H9 (cell line): ENCODE data around the gene INSIG1. TPM values are rescaled to one million over a fixed set of nuclear protein-coding genes. Genes with fewer than 3 reads are reported as not detected.

ENCODE experiments used
- DNase-seq: peaks from one replicate; pipeline ENCODE4 v3.0.0-alpha.2; 2017
- H2AFZ ChIP-seq: one replicate; pipeline ENCODE4 v1.6.1; 2013; ENCODE audit warnings: mild to moderate bottlenecking, low read length, control low read depth, moderate library complexity
- H2AK5ac ChIP-seq: 2 replicates; pipeline ENCODE4 v1.6.1; 2013; ENCODE audit warnings: low read length, control low read depth, mixed read lengths; ENCODE audit not compliant: insufficient read length
- H2BK120ac ChIP-seq: one replicate; pipeline ENCODE4 v1.6.1; 2013; ENCODE audit warnings: low read depth, mild to moderate bottlenecking, low read length, control low read depth, inconsistent platforms; ENCODE audit not compliant: poor library complexity, severe bottlenecking
- H2BK12ac ChIP-seq: 2 replicates; pipeline ENCODE4 v1.6.1; 2013; ENCODE audit warnings: low read length, control low read depth, mixed read lengths, low read depth; ENCODE audit not compliant: insufficient read length
- H2BK15ac ChIP-seq: 2 replicates; pipeline ENCODE4 v1.6.1; 2013; ENCODE audit warnings: low read depth, low read length, control low read depth
- H2BK20ac ChIP-seq: one replicate; pipeline ENCODE4 v1.6.1; 2013; ENCODE audit warnings: low read depth, mild to moderate bottlenecking, low read length, control low read depth, inconsistent platforms; ENCODE audit not compliant: poor library complexity, severe bottlenecking
- H2BK5ac ChIP-seq: 2 replicates; pipeline ENCODE4 v1.6.1; 2013; ENCODE audit warnings: low read length, control low read depth, mixed read lengths; ENCODE audit not compliant: insufficient read length
- H3K14ac ChIP-seq: 2 replicates; pipeline ENCODE4 v1.6.1; 2013; ENCODE audit warnings: low read length, control low read depth; ENCODE audit not compliant: insufficient read depth
- H3K18ac ChIP-seq: 2 replicates; pipeline ENCODE4 v1.6.1; 2013; ENCODE audit warnings: low read depth, mild to moderate bottlenecking, mixed read lengths, low read length, control low read depth; ENCODE audit not compliant: insufficient read length
- H3K23ac ChIP-seq: 2 replicates; pipeline ENCODE4 v1.6.1; 2013; ENCODE audit warnings: low read length, control low read depth, mixed read lengths, low read depth; ENCODE audit not compliant: insufficient read length
- H3K23me2 ChIP-seq: 2 replicates; pipeline ENCODE4 v1.6.1; 2013; ENCODE audit warnings: low read depth, mild to moderate bottlenecking, mixed read lengths, low read length, control low read depth; ENCODE audit not compliant: insufficient read length, poor library complexity, severe bottlenecking
- H3K27ac ChIP-seq: 2 replicates; pipeline ENCODE4 v1.5.1; 2013; ENCODE audit warnings: low read length, control low read depth, mixed read lengths, low read depth; ENCODE audit not compliant: insufficient read length
- H3K27me3 ChIP-seq: 2 replicates; pipeline ENCODE4 v1.6.1; 2013; ENCODE audit warnings: low read length, control low read depth, inconsistent platforms; ENCODE audit not compliant: insufficient read depth
- H3K4ac ChIP-seq: 2 replicates; pipeline ENCODE4 v1.6.1; 2013; ENCODE audit warnings: low read depth, mild to moderate bottlenecking, control low read depth, inconsistent platforms, low read length, moderate library complexity
- H3K4me1 ChIP-seq: 2 replicates; pipeline ENCODE4 v1.6.1; 2013; ENCODE audit warnings: low read length, control low read depth, inconsistent platforms; ENCODE audit not compliant: insufficient read depth
- H3K4me2 ChIP-seq: 2 replicates; pipeline ENCODE4 v1.6.1; 2013; ENCODE audit warnings: low read length, control low read depth, mixed read lengths; ENCODE audit not compliant: insufficient read length, insufficient read depth
- H3K56ac ChIP-seq: 2 replicates; pipeline ENCODE4 v1.6.1; 2013; ENCODE audit warnings: low read depth, mild to moderate bottlenecking, mixed read lengths, low read length, control low read depth; ENCODE audit not compliant: insufficient read length
- H3K79me1 ChIP-seq: 2 replicates; pipeline ENCODE4 v1.6.1; 2013; ENCODE audit warnings: low read depth, mild to moderate bottlenecking, moderate library complexity, low read length, control low read depth, inconsistent platforms; ENCODE audit not compliant: insufficient read depth, poor library complexity, severe bottlenecking
- H3K79me2 ChIP-seq: 2 replicates; pipeline ENCODE4 v1.6.1; 2013; ENCODE audit warnings: low read length, control low read depth, inconsistent platforms; ENCODE audit not compliant: insufficient read depth
- H3K9ac ChIP-seq: 2 replicates; pipeline ENCODE4 v1.6.1; 2013; ENCODE audit warnings: low read length, control low read depth, mixed read lengths; ENCODE audit not compliant: insufficient read length; ENCODE audit errors: extremely low read depth
- H3K9me3 ChIP-seq: one replicate; pipeline ENCODE4 v1.6.1; 2013; ENCODE audit warnings: low read depth, low read length, inconsistent platforms; ENCODE audit not compliant: control insufficient read depth
- H3T11ph ChIP-seq: one replicate; pipeline ENCODE4 v1.6.1; 2013; ENCODE audit warnings: mild to moderate bottlenecking, low read length, control low read depth, inconsistent platforms
- H4K20me1 ChIP-seq: one replicate; pipeline ENCODE4 v1.6.1; 2013; ENCODE audit not compliant: control insufficient read depth, insufficient read length, insufficient read depth
- H4K5ac ChIP-seq: 2 replicates; pipeline ENCODE4 v1.6.1; 2013; ENCODE audit warnings: low read depth, mild to moderate bottlenecking, mixed read lengths, low read length, control low read depth; ENCODE audit not compliant: insufficient read length
- H4K8ac ChIP-seq: replicated peaks from 2 replicates; pipeline ENCODE4 v1.6.1; 2013; ENCODE audit warnings: low read length, control low read depth, mixed read lengths, low read depth; ENCODE audit not compliant: insufficient read length
- H4K91ac ChIP-seq: 2 replicates; pipeline ENCODE4 v1.6.1; 2013; ENCODE audit warnings: low read depth, mild to moderate bottlenecking, moderate library complexity, mixed read lengths, low read length, control low read depth; ENCODE audit not compliant: insufficient read length
- H3K27ac Mint-ChIP-seq, 3 experiments: 2 replicates in 2 of 3; 3 replicates in 1 of 3; pipeline ENCODE4 v1.8.0; 2020 to 2021; ENCODE audit warnings: mixed read lengths in 3 of 3, mild to moderate bottlenecking in 1 of 3, moderate library complexity in 1 of 3
- H3K27me3 Mint-ChIP-seq: 2 replicates; pipeline ENCODE4 v1.8.0; 2021; ENCODE audit warnings: low read depth, mild to moderate bottlenecking, moderate library complexity, mixed read lengths
- H3K36me3 Mint-ChIP-seq, 3 experiments: 2 replicates in 2 of 3; 3 replicates in 1 of 3; pipeline ENCODE4 v1.8.0; 2020 to 2021; ENCODE audit warnings: low read depth in 3 of 3, mixed read lengths in 3 of 3; ENCODE audit not compliant: insufficient read depth in 1 of 3
- H3K4me1 Mint-ChIP-seq, 2 experiments: 2 replicates each; pipeline ENCODE4 v1.8.0; 2020; ENCODE audit warnings: mixed read lengths in 2 of 2
- H3K4me3 Mint-ChIP-seq, 2 experiments: 2 replicates in 1 of 2; 3 replicates in 1 of 2; pipeline ENCODE4 v1.8.0; 2020 to 2021; ENCODE audit warnings: mild to moderate bottlenecking in 2 of 2, mixed read lengths in 2 of 2, moderate library complexity in 1 of 2
- H3K9me3 Mint-ChIP-seq, 2 experiments: 2 replicates in 1 of 2; 3 replicates in 1 of 2; pipeline ENCODE4 v1.8.0; 2020; ENCODE audit warnings: mild to moderate bottlenecking in 2 of 2, mixed read lengths in 2 of 2, moderate library complexity in 1 of 2
- WGBS: extraction: QIAGEN DNeasy Blood & Tissue Kit; methylation state at CpG from one replicate; pipeline ENCODE4 v1.1.7; 2013; ENCODE audit warnings: missing lambda C conversion rate, low lambda C conversion rate, mixed read lengths; ENCODE audit not compliant: insufficient read length; ENCODE audit errors: extremely low coverage; 5-methylcytosine and 5-hydroxymethylcytosine counted together
- total RNA-seq: library from RNA; stranded (reverse); gene quantifications from 2 replicates; pipeline ENCODE4 v1.2.1, GENCODE V29; 2021
- TF ChIP-seq, protein P1 (sequence below): fragments of 200-600 bp; sonication (generic); conservative IDR thresholded peaks from 3 replicates; pipeline ENCODE4 v1.8.0; 2021; ENCODE audit warnings: antibody characterized with exemption, mild to moderate bottlenecking

Gene INSIG1
- total RNA-seq, 1 experiment from 2014 or later, result 23.3 TPM

DNA sequence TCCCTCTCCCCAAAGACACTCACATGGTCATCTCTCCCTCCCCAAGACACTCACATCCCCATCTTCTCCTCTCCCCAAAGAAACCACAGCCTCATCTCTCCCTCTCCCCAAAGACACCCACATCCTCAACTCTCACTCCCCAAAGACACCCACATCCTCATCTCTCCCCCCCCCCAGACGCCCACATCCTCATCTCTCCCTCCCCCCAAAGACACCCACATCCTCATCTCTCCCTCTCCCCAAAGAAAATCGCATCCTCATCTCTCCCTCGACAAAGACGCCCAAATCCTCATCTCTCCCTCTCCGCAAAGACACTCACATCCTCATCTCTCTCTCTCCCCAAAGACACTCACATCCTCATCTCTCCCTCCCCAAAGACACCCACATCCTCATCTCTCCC is 31.5 kb downstream of the INSIG1 start:
- no peak for DNase-seq
- no peaks in the 10 kb centered on the region for H3K27me3 ChIP-seq
- H2BK15ac ChIP-seq, result no peak overlapping the region
- no peak overlapping the region for H3K9ac ChIP-seq
- H3K4ac ChIP-seq, result no peak overlapping the region
- no peak overlapping the region for H4K5ac ChIP-seq
- H2BK120ac ChIP-seq, result no peak overlapping the region
- no peaks in the 10 kb centered on the region for H4K20me1 ChIP-seq
- no peaks in the 10 kb centered on the region for H3K4me1 ChIP-seq
- Mint-ChIP-seq H3K9me3 (no peaks in the 10 kb centered on the region; a peak in 1 of 5 replicates), H3K4me3 (no peak overlapping the region), H3K27me3 (peaks cover 22% of the 10 kb centered on the region), H3K27ac (no peak overlapping the region), H3K36me3 (peaks cover 0 to 2% (median 0%) of the 10 kb centered on the region in 3 experiments; a peak in 3 of 7 replicates), H3K4me1 (no peaks in the 10 kb centered on the region)
- H3K4me2 ChIP-seq, result no peak overlapping the region
- no peaks in the 10 kb centered on the region for H3K23me2 ChIP-seq
- no peak overlapping the region for H4K8ac ChIP-seq
- no CpG with 5 or more reads among the region's 5 CpGs for WGBS
- H3K18ac ChIP-seq, result no peak overlapping the region
- H3K79me1 ChIP-seq, result no peaks in the 10 kb centered on the region
- no peak overlapping the region for H2AFZ ChIP-seq
- H3K14ac ChIP-seq, result no peak overlapping the region
- no peak overlapping the region for H2BK20ac ChIP-seq
- no peaks in the 10 kb centered on the region for H3K9me3 ChIP-seq
- H3K79me2 ChIP-seq, result no peaks in the 10 kb centered on the region
- no peak overlapping the region for H3K23ac ChIP-seq
- H2AK5ac ChIP-seq, result no peak overlapping the region
- H2BK5ac ChIP-seq, result no peak overlapping the region
- TF ChIP-seq, protein P1, sequence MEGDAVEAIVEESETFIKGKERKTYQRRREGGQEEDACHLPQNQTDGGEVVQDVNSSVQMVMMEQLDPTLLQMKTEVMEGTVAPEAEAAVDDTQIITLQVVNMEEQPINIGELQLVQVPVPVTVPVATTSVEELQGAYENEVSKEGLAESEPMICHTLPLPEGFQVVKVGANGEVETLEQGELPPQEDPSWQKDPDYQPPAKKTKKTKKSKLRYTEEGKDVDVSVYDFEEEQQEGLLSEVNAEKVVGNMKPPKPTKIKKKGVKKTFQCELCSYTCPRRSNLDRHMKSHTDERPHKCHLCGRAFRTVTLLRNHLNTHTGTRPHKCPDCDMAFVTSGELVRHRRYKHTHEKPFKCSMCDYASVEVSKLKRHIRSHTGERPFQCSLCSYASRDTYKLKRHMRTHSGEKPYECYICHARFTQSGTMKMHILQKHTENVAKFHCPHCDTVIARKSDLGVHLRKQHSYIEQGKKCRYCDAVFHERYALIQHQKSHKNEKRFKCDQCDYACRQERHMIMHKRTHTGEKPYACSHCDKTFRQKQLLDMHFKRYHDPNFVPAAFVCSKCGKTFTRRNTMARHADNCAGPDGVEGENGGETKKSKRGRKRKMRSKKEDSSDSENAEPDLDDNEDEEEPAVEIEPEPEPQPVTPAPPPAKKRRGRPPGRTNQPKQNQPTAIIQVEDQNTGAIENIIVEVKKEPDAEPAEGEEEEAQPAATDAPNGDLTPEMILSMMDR, result no peak
- H2BK12ac ChIP-seq, result no peak overlapping the region
- H4K91ac ChIP-seq, result no peak overlapping the region
- no peak overlapping the region for H3T11ph ChIP-seq
- no peak overlapping the region for H3K56ac ChIP-seq
- no peak overlapping the region for H3K27ac ChIP-seq
